Neural cell (in vitro differentiated cells): ENCODE measurements around the gene ATF7. TPM values are rescaled to one million over a fixed set of nuclear protein-coding genes. Genes with fewer than 3 reads are reported as not detected.

Experiments used
- H2AFZ ChIP-seq: fragments of 200-600, 300-800 bp; sonication (generic), shearing (Covaris generic); 2 replicates; pipeline ENCODE4 v1.6.0; 2014; ENCODE audit warnings: low read depth, mild to moderate bottlenecking, antibody characterized with exemption, low read length, moderate library complexity
- H3F3A ChIP-seq: fragments of 200-600 bp; shearing (Covaris generic); 2 replicates; pipeline ENCODE4 v1.6.1; 2016; ENCODE audit warnings: mild to moderate bottlenecking, moderate library complexity, mixed read lengths, antibody characterized with exemption, low read length; ENCODE audit not compliant: insufficient read depth, poor library complexity, severe bottlenecking
- H3K27ac ChIP-seq: fragments of 200-600, 300-800 bp; sonication (generic), shearing (Covaris generic); 2 replicates; pipeline ENCODE4 v1.5.1; 2014; ENCODE audit warnings: mild to moderate bottlenecking, low read length, moderate library complexity
- H3K27me3 ChIP-seq: fragments of 300-800, 200-600 bp; sonication (generic), shearing (Covaris generic); 2 replicates; pipeline ENCODE4 v1.6.0; 2014; ENCODE audit warnings: mild to moderate bottlenecking, low read depth, low read length, moderate library complexity; ENCODE audit not compliant: insufficient read depth
- H3K36me3 ChIP-seq: fragments of 300-800, 200-600 bp; sonication (generic), shearing (Covaris generic); 2 replicates; pipeline ENCODE4 v1.5.1; 2014; ENCODE audit warnings: mild to moderate bottlenecking, antibody characterized with exemption, low read length, moderate library complexity; ENCODE audit not compliant: insufficient read depth
- H3K4me2 ChIP-seq: fragments of 300-800, 200-600 bp; sonication (generic), shearing (Covaris generic); 2 replicates; pipeline ENCODE4 v1.6.0; 2014; ENCODE audit warnings: mild to moderate bottlenecking, low read length
- H3K4me3 ChIP-seq: fragments of 300-800, 200-600 bp; sonication (generic), shearing (Covaris generic); 2 replicates; pipeline ENCODE4 v1.5.1; 2014; ENCODE audit warnings: mild to moderate bottlenecking, low read length, moderate library complexity
- H3K79me2 ChIP-seq: fragments of 200-600 bp; shearing (Covaris generic); replicated peaks from 2 replicates; pipeline ENCODE4 v1.6.0; 2014; ENCODE audit warnings: mild to moderate bottlenecking, low read length, moderate library complexity; ENCODE audit not compliant: insufficient read depth
- H3K9ac ChIP-seq: fragments of 300-800, 200-600 bp; sonication (generic), shearing (Covaris generic); 2 replicates; pipeline ENCODE4 v1.6.1; 2016; ENCODE audit warnings: mild to moderate bottlenecking, low read length, mixed read lengths
- H3K9me2 ChIP-seq: fragments of 200-600 bp; shearing (Covaris generic); 2 replicates; pipeline ENCODE4 v1.6.1; 2016; ENCODE audit warnings: mild to moderate bottlenecking, low read length, mixed read lengths; ENCODE audit not compliant: insufficient read depth
- H3K9me3 ChIP-seq: fragments of 200-600, 300-800 bp; sonication (generic), shearing (Covaris generic); 2 replicates; pipeline ENCODE4 v1.6.1; 2016; ENCODE audit warnings: mild to moderate bottlenecking, mixed run types, low read length, moderate library complexity, mixed read lengths
- H4K20me1 ChIP-seq: fragments of 200-600 bp; shearing (Covaris generic); 2 replicates; pipeline ENCODE4 v1.6.1; 2016; ENCODE audit warnings: mild to moderate bottlenecking, mixed run types; ENCODE audit not compliant: insufficient read depth
- CTCF ChIP-seq: fragments of 450-650 bp; IDR thresholded peaks from 2 replicates; pipeline ENCODE4 v1.5.1; 2014; ENCODE audit warnings: antibody characterized with exemption, mild to moderate bottlenecking, moderate library complexity; ENCODE audit not compliant: poor library complexity, severe bottlenecking
- EP300 ChIP-seq: fragments of 450-650 bp; conservative IDR thresholded peaks from 2 replicates; pipeline ENCODE4 v1.6.1; 2014; ENCODE audit warnings: antibody characterized with exemption, mild to moderate bottlenecking, moderate library complexity; ENCODE audit not compliant: poor library complexity, severe bottlenecking
- EZH2 ChIP-seq: fragments of 200-600, 300-800 bp; shearing (Covaris generic), sonication (generic); IDR thresholded peaks from 2 replicates; pipeline ENCODE4 v1.6.1; 2014; ENCODE audit warnings: antibody characterized with exemption, low read length, borderline replicate concordance, mild to moderate bottlenecking; ENCODE audit not compliant: insufficient read depth, poor library complexity, severe bottlenecking
- MXI1 ChIP-seq: fragments of 450-650 bp; conservative IDR thresholded peaks from 2 replicates; pipeline ENCODE4 v1.6.1; 2014; ENCODE audit warnings: antibody characterized with exemption, mild to moderate bottlenecking; ENCODE audit not compliant: poor library complexity, severe bottlenecking
- POLR2AphosphoS5 ChIP-seq: IDR thresholded peaks from 2 replicates; pipeline ENCODE4 v1.6.1; 2012
- RAD21 ChIP-seq: fragments of 450-650 bp; conservative IDR thresholded peaks from 2 replicates; pipeline ENCODE4 v1.6.1; 2014; ENCODE audit warnings: antibody characterized with exemption, mild to moderate bottlenecking, moderate library complexity
- REST ChIP-seq: IDR thresholded peaks from 2 replicates; pipeline ENCODE4 v1.6.1; 2012; ENCODE audit warnings: borderline replicate concordance
- SMC3 ChIP-seq: fragments of 450-650 bp; conservative IDR thresholded peaks from 2 replicates; pipeline ENCODE4 v1.6.1; 2014; ENCODE audit warnings: antibody characterized with exemption, mild to moderate bottlenecking, moderate library complexity; ENCODE audit not compliant: poor library complexity
- TAF1 ChIP-seq: IDR thresholded peaks from 2 replicates; pipeline ENCODE4 v1.6.1; 2012; ENCODE audit warnings: low read depth
- polyA plus RNA-seq: library from polyadenylated mRNA; depleted of rRNA; stranded (reverse); fragments of >200 nt; gene quantifications from 2 replicates; pipeline ENCODE4 v1.2.3, GENCODE V29; 2014

The ATF7 gene
- polyA plus RNA-seq, 1 donor from 2014 or later: 6.3 TPM

DNA sequence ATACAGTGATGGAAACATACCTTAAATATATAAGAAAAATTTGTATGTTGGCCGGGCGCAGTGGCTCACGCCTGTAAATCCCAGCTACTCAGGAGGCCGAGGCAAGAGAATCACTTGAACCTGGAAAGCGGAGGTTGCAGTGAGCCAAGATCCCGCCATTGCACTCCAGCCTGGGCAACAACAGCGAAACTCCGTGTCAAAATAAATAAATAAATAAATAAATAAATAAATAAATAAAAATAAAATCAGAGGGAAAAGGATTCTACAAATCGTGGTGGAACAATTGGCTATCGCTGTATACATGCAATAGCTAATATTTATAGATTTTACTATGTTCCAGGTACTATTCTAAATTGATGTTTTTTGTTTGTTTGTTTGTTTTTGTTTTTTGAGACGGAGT is 1.7 kb upstream of the ATF7 start:
- Histone ChIP-seq H3K9me3 (no peaks in the 10 kb centered on the region), H3K9me2 (no peaks in the 10 kb centered on the region), H3K27ac (no peak overlapping the region), H3F3A (no peaks in the 10 kb centered on the region), H3K27me3 (no peaks in the 10 kb centered on the region), H3K79me2 (peaks cover 21% of the 10 kb centered on the region), H2AFZ (no peak overlapping the region), H4K20me1 (no peaks in the 10 kb centered on the region), H3K9ac (no peak overlapping the region), H3K36me3 (no peaks in the 10 kb centered on the region), H3K4me3 (no peak overlapping the region), H3K4me2 (no peak overlapping the region)
- no peak for TF ChIP-seq MXI1
- no peak for TF ChIP-seq EP300
- TF ChIP-seq EZH2: no peak
- TF ChIP-seq SMC3: no peak
- TF ChIP-seq RAD21: no peak
- TF ChIP-seq POLR2AphosphoS5: no peak
- no peak for TF ChIP-seq CTCF
- no peak for TF ChIP-seq REST
- no peak for TF ChIP-seq TAF1

GRCh38 chr12:53626702-53627169 is 554 bp upstream of the ATF7 start:
- Histone ChIP-seq H3K36me3 (no peaks in the 10 kb centered on the region), H3K9ac (peak overlapping the region; percentile 87), H4K20me1 (no peaks in the 10 kb centered on the region), H3K9me3 (no peaks in the 10 kb centered on the region), H3K27ac (peak overlapping the region; percentile 92), H2AFZ (peak overlapping the region; percentile 77), H3K9me2 (no peaks in the 10 kb centered on the region), H3K4me2 (peak overlapping the region; percentile 88), H3K79me2 (peaks cover 28% of the 10 kb centered on the region), H3F3A (no peaks in the 10 kb centered on the region), H3K27me3 (no peaks in the 10 kb centered on the region), H3K4me3 (peak overlapping the region; percentile 71)
- TF ChIP-seq REST: peak; percentile 6
- no peak for TF ChIP-seq EP300
